ENCODE measurements around the gene NAV3.

DNA sequence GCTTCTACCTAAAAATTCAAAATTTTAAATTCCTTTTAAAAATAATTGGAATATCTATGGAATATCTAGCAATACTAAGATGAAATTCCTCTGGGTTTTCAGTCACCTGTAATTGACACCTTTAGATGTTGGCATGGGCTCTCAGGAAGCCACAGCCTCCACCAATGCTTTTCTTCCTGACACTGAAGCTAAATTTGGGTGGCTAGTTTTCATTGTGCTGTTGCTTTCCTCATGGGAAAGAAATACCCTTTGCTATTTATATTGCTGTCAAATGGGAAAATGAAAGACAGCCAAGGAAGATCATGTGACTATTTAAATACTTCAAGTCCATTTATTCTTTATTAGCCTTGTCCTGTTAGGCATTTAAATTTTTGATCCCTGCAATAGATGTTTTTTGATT, 313.0 kb downstream of the NAV3 start:
- no peak for TF ChIP-seq EZH2phosphoT487 (IDR thresholded peaks at IDR 0.05; ENCODE audit: borderline replicate concordance, low read length)
- TF ChIP-seq, protein P1, sequence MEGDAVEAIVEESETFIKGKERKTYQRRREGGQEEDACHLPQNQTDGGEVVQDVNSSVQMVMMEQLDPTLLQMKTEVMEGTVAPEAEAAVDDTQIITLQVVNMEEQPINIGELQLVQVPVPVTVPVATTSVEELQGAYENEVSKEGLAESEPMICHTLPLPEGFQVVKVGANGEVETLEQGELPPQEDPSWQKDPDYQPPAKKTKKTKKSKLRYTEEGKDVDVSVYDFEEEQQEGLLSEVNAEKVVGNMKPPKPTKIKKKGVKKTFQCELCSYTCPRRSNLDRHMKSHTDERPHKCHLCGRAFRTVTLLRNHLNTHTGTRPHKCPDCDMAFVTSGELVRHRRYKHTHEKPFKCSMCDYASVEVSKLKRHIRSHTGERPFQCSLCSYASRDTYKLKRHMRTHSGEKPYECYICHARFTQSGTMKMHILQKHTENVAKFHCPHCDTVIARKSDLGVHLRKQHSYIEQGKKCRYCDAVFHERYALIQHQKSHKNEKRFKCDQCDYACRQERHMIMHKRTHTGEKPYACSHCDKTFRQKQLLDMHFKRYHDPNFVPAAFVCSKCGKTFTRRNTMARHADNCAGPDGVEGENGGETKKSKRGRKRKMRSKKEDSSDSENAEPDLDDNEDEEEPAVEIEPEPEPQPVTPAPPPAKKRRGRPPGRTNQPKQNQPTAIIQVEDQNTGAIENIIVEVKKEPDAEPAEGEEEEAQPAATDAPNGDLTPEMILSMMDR (IDR thresholded peaks at IDR 0.05; ENCODE audit: low read depth, low read length, poor library complexity, severe bottlenecking) = no peak
